K562 (cell line): ENCODE results near the gene R3HDM2. TPM values are rescaled to one million over a fixed set of nuclear protein-coding genes. Genes with fewer than 3 reads are reported as not detected.
A peak's percentile ranks its signal among the peaks of the same experiment; 100 is the strongest.
"Not testable (repeated sequence)": the region's sequence is repeated elsewhere in the genome, so short reads cannot be mapped to it uniquely, and the experiment has no call there.

Experiments used
- ATAC-seq: fragments of 200-7000 bp; cut with Tn5 transposase; 3 replicates; pipeline ENCODE4 v1.9.1; 2020; ENCODE audit warnings: moderate library complexity
- BruUV-seq: library from RNA; stranded (reverse); fragments of 400-500 nt; replicated peaks from 2 replicates; lab custom pipeline; 2021; lab: Mats Ljungman, UMichigan
- CTCF ChIA-PET: fragments of 300-600 bp; formaldehyde crosslinking; extraction: SDS; loops from one replicate; lab custom pipeline; 2021; ENCODE audit warnings: low intra/inter-chr PET ratio; lab: Yijun Ruan, JAX
- POLR2A ChIA-PET: fragments of 300-600, 350-650 bp; sonication (Branson Sonifier 250); formaldehyde crosslinking; extraction: SDS; loops from one replicate; lab custom pipeline; 2021; ENCODE audit warnings: antibody characterized with exemption, inconsistent platforms; lab: Yijun Ruan, JAX
- DNase-seq, 4 experiments: peaks; one replicate each; pipeline versions ENCODE4 v3.0.0 to v3.0.0-alpha.2; 2011 to 2018; ENCODE audit warnings: low spot score in 3 of 4, mixed read lengths in 3 of 4; ENCODE audit errors: extremely low read depth in 1 of 4
- FAIRE-seq: peaks from 2 replicates; lab custom pipeline; 2011; peaks lifted over from hg19 to GRCh38; lab: Jason Lieb, UNC
- H2AFZ ChIP-seq: 2 replicates; pipeline ENCODE4 v1.6.0; 2011; ENCODE audit warnings: low read depth, low read length, control low read depth, inconsistent platforms
- H3K27ac ChIP-seq: fragments of 200-600 bp; 3 replicates; pipeline ENCODE4 v1.8.0; 2011; ENCODE audit warnings: low read depth, mild to moderate bottlenecking, control low read depth, inconsistent platforms, low read length, moderate library complexity, mixed read lengths; ENCODE audit errors: extremely low read depth
- H3K27me3 ChIP-seq, 2 experiments: fragments of 300-600 bp in 1 of 2; 2 replicates in 1 of 2; 3 replicates in 1 of 2; pipeline versions ENCODE4 v1.6.0 to v1.8.0; 2011; ENCODE audit warnings: inconsistent platforms in 2 of 2, low read length in 2 of 2, mild to moderate bottlenecking in 1 of 2, mixed read lengths in 1 of 2, moderate library complexity in 1 of 2; ENCODE audit not compliant: control insufficient read depth in 2 of 2, insufficient read depth in 2 of 2
- H3K36me3 ChIP-seq: fragments of 300-600 bp; 3 replicates; pipeline ENCODE4 v1.8.0; 2011; ENCODE audit warnings: mild to moderate bottlenecking, low read length, inconsistent platforms; ENCODE audit not compliant: control insufficient read depth, insufficient read depth
- H3K4me1 ChIP-seq, 2 experiments: fragments of 200-600 bp in 1 of 2; replicated peaks in 1 of 2; 2 replicates in 1 of 2; 3 replicates in 1 of 2; pipeline versions ENCODE4 v1.5.1 to v1.8.0; 2011; ENCODE audit warnings: inconsistent platforms in 2 of 2, low read length in 2 of 2, mild to moderate bottlenecking in 1 of 2, mixed read lengths in 1 of 2, moderate library complexity in 1 of 2; ENCODE audit not compliant: control insufficient read depth in 2 of 2, insufficient read depth in 2 of 2
- H3K4me2 ChIP-seq: 2 replicates; pipeline ENCODE4 v1.6.1; 2011; ENCODE audit warnings: low read length, control low read depth, inconsistent platforms, mixed read lengths; ENCODE audit not compliant: insufficient read depth
- H3K4me3 ChIP-seq: fragments of 200-600 bp; sonication (generic), shearing (Covaris generic); 2 replicates; pipeline ENCODE4 v1.5.1; 2016; ENCODE audit warnings: control low read depth, inconsistent platforms
- H3K79me2 ChIP-seq: fragments of 200-600 bp; 3 replicates; pipeline ENCODE4 v1.8.0; 2011; ENCODE audit warnings: low read length, inconsistent platforms; ENCODE audit not compliant: control insufficient read depth, insufficient read depth
- H3K9ac ChIP-seq, 2 experiments: 2 replicates each; pipeline versions ENCODE4 v1.6.0 to v1.6.1; 2011; ENCODE audit warnings: low read depth in 2 of 2, low read length in 2 of 2, control low read depth in 1 of 2, inconsistent platforms in 1 of 2, mild to moderate bottlenecking in 1 of 2, mixed read lengths in 1 of 2; ENCODE audit not compliant: insufficient read depth in 1 of 2
- H3K9me1 ChIP-seq: one replicate; pipeline ENCODE4 v1.6.0; 2011; ENCODE audit warnings: inconsistent platforms, mild to moderate bottlenecking, low read length, moderate library complexity; ENCODE audit not compliant: control insufficient read depth, insufficient read depth
- H3K9me3 ChIP-seq: replicated peaks from 2 replicates; pipeline ENCODE4 v1.5.1; 2011; ENCODE audit warnings: low read depth, low read length, inconsistent platforms; ENCODE audit not compliant: control insufficient read depth, insufficient read depth
- H4K20me1 ChIP-seq: replicated peaks from 2 replicates; pipeline ENCODE4 v1.6.1; 2011; ENCODE audit warnings: low read length, inconsistent platforms, mixed read lengths; ENCODE audit not compliant: control insufficient read depth, insufficient read depth
- CEBPB ChIP-seq: fragments of 450-650 bp; IDR thresholded peaks from 2 replicates; pipeline ENCODE4 v1.6.1; 2016; ENCODE audit warnings: missing genetic modification characterization, missing compliant biosample characterization
- CEBPG ChIP-seq, 3 experiments: fragments of 200-800 bp in 1 of 3; sonication (Bioruptor generic) in 1 of 3; sonication (generic) in 1 of 3; formaldehyde crosslinking in 1 of 3; IDR thresholded peaks in 2 of 3; conservative IDR thresholded peaks in 1 of 3; 2 replicates each; pipeline versions ENCODE4 v1.6.1 to v1.8.0; 2016 to 2022; ENCODE audit warnings: missing compliant biosample characterization in 2 of 3, missing genetic modification characterization in 2 of 3, mild to moderate bottlenecking in 1 of 3, missing genetic modification reagents in 1 of 3
- WGBS: fragments of 100-300 bp; shearing (Covaris generic); methylation state at CpG from one replicate; pipeline ENCODE4 v1.1.6; 2016; ENCODE audit warnings: low coverage, mixed read lengths; ENCODE audit not compliant: insufficient coverage; ENCODE audit errors: missing lambda C conversion rate; 5-methylcytosine and 5-hydroxymethylcytosine counted together
- in situ Hi-C: fragments of 300-500 bp; cut with MboI; formaldehyde crosslinking; loops from 4 replicates; pipeline ENCODE4 v1.15.0; 2018; ENCODE audit warnings: inconsistent platforms, mixed read lengths
- intact Hi-C: fragments of 100-400 bp; cut with micrococcal nuclease; formaldehyde crosslinking; loops from 2 replicates; pipeline ENCODE4 v1.14.2; 2022
- polyA plus RNA-seq, 8 experiments: library from polyadenylated mRNA; depleted of rRNA in 4 of 8; stranded (reverse) in 5 of 8; unstranded in 3 of 8; fragments of >200 nt; fragmentation: Nextera tagmentation in 2 of 8; fragmentation: Illumina TruSeq in 1 of 8; extraction: Ambion mirVana in 2 of 8; extraction: Trizol in 1 of 8; gene quantifications; 2 replicates each; pipeline versions ENCODE4 v1.2.1 to v1.2.3, GENCODE V29; 2011 to 2014; ENCODE audit warnings: inconsistent platforms in 1 of 8, missing spikeins in 1 of 8
- total RNA-seq, 7 experiments: library from RNA; depleted of rRNA in 6 of 7; stranded (reverse); fragments of >200 nt in 6 of 7; fragmentation: Illumina TruSeq in 2 of 7; extraction: Trizol in 2 of 7; gene quantifications; 2 replicates each; pipeline versions ENCODE4 v1.2.1 to v1.2.3, GENCODE V29; 2011 to 2021; ENCODE audit warnings: low replicate concordance in 1 of 7

Gene R3HDM2
- total and polyA plus RNA-seq, 9 of the 15 experiments (the other 6 are each of a cell fraction or from before 2014, with no cell fraction given): 3.3 to 18.8 (median 9.0) TPM

GRCh38 chr12:57282073-57282472 is 148.8 kb downstream of the R3HDM2 start:
- H3K27me3 ChIP-seq; H3K9me1 ChIP-seq; H4K20me1 ChIP-seq; FAIRE-seq; H2AFZ ChIP-seq; intact Hi-C loops; H3K9me3 ChIP-seq; TF ChIP-seq CEBPG (CRISPR knock-in tag; IDR thresholded peaks at IDR 0.05): not testable (repeated sequence)
- POLR2A ChIA-PET: interaction anchor here (1.2 kb wide), 1 partner anchor 13 kb away, joined by 4 read pairs; no protein-coding TSS in a partner anchor
- TF ChIP-seq CEBPG (tag; conservative IDR thresholded peaks at IDR 0.05 in 1 of 2, IDR thresholded peaks at IDR 0.05 in 1 of 2): peak in 1 of 2 experiments; percentile 77; a peak in 2 of 4 replicates
- TF ChIP-seq CEBPB: peak; percentile 70
- TF ChIP-seq, all 486 proteins: peak for 2; not testable (repeated sequence) for 484
- H3K36me3 ChIP-seq: peaks cover 37% of the 10 kb centered on the region; the same call in 2 of the 3 replicates
- ATAC-seq, DNase-seq, H3K4me3 ChIP-seq, H3K79me2 ChIP-seq, BruUV-seq, H3K27ac ChIP-seq, CTCF ChIA-PET, H3K9ac ChIP-seq, H3K4me2 ChIP-seq, in situ Hi-C loops: not testable (repeated sequence)
- WGBS: 83% methylated on average over 10 of the region's 12 CpGs
- H3K4me1 ChIP-seq: peaks cover 0 to 17% of the 10 kb centered on the region in 2 experiments; a peak in 4 of 5 replicates
